Keratinocyte (primary cell): ENCODE data around the gene HINFP.

Experiments used
- CTCF ChIP-seq, 3 experiments: IDR thresholded peaks in 1 of 3; conservative IDR thresholded peaks in 1 of 3; optimal IDR thresholded peaks in 1 of 3; 2 replicates in 2 of 3; 3 replicates in 1 of 3; pipeline versions ENCODE3 to v1.5.1; 2011; ENCODE audit warnings: low read length in 3 of 3, mild to moderate bottlenecking in 3 of 3, moderate library complexity in 2 of 3, control low read depth in 1 of 3, inconsistent platforms in 1 of 3; ENCODE audit not compliant: insufficient read depth in 2 of 3; ENCODE audit errors: extremely low read depth in 1 of 3
- EZH2 ChIP-seq: IDR thresholded peaks from one replicate; pipeline ENCODE4 v1.6.1; 2012; ENCODE audit warnings: inconsistent platforms, mild to moderate bottlenecking, low read length, moderate library complexity

- TF ChIP-seq EZH2 (no peak), CTCF (optimal IDR thresholded peaks at IDR 0.05 in 1 of 3, IDR thresholded peaks at IDR 0.05 in 1 of 3, conservative IDR thresholded peaks at IDR 0.05 in 1 of 3; ENCODE audit: extremely low read depth in 1 of 3, insufficient read depth in 2 of 3, low read length in 3 of 3) (no peak)
These were observed 29.2 kb upstream of the HINFP start for GRCh38 chr11:119091966-119092879.
